ENCODE data around the gene TMEM208.

DNA sequence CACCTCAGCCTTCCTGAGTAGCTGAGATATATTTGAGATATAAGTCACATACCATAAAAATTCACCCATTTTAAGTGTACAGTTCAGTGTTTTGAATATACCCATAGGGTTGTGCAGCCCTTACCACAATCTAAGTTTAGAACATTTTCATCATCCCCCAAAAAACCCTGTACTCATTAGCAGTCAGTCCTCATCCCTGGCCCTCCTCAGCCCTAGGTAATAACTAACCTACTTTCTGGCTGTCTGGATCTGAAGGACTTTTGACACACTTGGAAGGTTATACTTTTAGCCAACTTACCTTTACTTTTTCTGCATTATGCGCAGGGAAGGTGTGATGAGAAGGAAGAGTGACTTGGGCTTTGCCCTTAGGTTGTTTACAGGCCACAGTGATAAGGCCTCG, 48.4 kb downstream of the TMEM208 start:
- no peak for TF ChIP-seq POLR2AphosphoS5 (IDR thresholded peaks at IDR 0.05; ENCODE audit: low read depth, low read length)
- TF ChIP-seq, protein P1, sequence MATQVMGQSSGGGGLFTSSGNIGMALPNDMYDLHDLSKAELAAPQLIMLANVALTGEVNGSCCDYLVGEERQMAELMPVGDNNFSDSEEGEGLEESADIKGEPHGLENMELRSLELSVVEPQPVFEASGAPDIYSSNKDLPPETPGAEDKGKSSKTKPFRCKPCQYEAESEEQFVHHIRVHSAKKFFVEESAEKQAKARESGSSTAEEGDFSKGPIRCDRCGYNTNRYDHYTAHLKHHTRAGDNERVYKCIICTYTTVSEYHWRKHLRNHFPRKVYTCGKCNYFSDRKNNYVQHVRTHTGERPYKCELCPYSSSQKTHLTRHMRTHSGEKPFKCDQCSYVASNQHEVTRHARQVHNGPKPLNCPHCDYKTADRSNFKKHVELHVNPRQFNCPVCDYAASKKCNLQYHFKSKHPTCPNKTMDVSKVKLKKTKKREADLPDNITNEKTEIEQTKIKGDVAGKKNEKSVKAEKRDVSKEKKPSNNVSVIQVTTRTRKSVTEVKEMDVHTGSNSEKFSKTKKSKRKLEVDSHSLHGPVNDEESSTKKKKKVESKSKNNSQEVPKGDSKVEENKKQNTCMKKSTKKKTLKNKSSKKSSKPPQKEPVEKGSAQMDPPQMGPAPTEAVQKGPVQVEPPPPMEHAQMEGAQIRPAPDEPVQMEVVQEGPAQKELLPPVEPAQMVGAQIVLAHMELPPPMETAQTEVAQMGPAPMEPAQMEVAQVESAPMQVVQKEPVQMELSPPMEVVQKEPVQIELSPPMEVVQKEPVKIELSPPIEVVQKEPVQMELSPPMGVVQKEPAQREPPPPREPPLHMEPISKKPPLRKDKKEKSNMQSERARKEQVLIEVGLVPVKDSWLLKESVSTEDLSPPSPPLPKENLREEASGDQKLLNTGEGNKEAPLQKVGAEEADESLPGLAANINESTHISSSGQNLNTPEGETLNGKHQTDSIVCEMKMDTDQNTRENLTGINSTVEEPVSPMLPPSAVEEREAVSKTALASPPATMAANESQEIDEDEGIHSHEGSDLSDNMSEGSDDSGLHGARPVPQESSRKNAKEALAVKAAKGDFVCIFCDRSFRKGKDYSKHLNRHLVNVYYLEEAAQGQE (IDR thresholded peaks at IDR 0.05; ENCODE audit: insufficient read depth in 1 of 2, low read depth in 2 of 2, low read length in 2 of 2): no peak

Data from PFSK-1 (cell line).